Neural crest cell (in vitro differentiated cells): ENCODE measurements around the gene SLC37A3. TPM values are rescaled to one million over a fixed set of nuclear protein-coding genes. Genes with fewer than 3 reads are reported as not detected.

Experiments
- DNase-seq: peaks from one replicate; pipeline ENCODE4 v3.0.0; 2021; ENCODE audit warnings: low read depth, mixed read lengths, low spot score
- H3K27ac Mint-ChIP-seq: one replicate; pipeline ENCODE4 v1.8.0; 2021; ENCODE audit warnings: mild to moderate bottlenecking, mixed read lengths; ENCODE audit not compliant: unreplicated experiment
- H3K27me3 Mint-ChIP-seq: 2 replicates; pipeline ENCODE4 v1.8.0; 2021; ENCODE audit warnings: low read depth, mild to moderate bottlenecking, mixed read lengths
- H3K36me3 Mint-ChIP-seq: 2 replicates; pipeline ENCODE4 v1.8.0; 2021; ENCODE audit warnings: low read depth, mild to moderate bottlenecking, mixed read lengths
- H3K4me1 Mint-ChIP-seq: 2 replicates; pipeline ENCODE4 v1.8.0; 2021; ENCODE audit warnings: mixed read lengths
- H3K4me3 Mint-ChIP-seq: one replicate; pipeline ENCODE4 v1.8.0; 2021; ENCODE audit warnings: mild to moderate bottlenecking, mixed read lengths
- H3K9me3 Mint-ChIP-seq: 2 replicates; pipeline ENCODE4 v1.8.0; 2021; ENCODE audit warnings: mixed read lengths
- CTCF ChIP-seq: fragments of 200-600 bp; sonication (generic); conservative IDR thresholded peaks from 2 replicates; pipeline ENCODE4 v1.5.0; 2021; ENCODE audit warnings: antibody characterized with exemption, mild to moderate bottlenecking
- total RNA-seq: library from RNA; stranded (reverse); gene quantifications from 2 replicates; pipeline ENCODE4 v1.2.1, GENCODE V29; 2021

SLC37A3 gene
- total RNA-seq, 1 donor from 2014 or later: 48.2 TPM

GRCh38 chr7:140297192-140297591, 101.1 kb downstream of the SLC37A3 start:
- H3K27ac Mint-ChIP-seq: no peak overlapping the region
- H3K27me3 Mint-ChIP-seq: no peaks in the 10 kb centered on the region
- no peak overlapping the region for H3K4me3 Mint-ChIP-seq
- no peak for TF ChIP-seq CTCF
- H3K36me3 Mint-ChIP-seq: no peaks in the 10 kb centered on the region
- DNase-seq: no peak
- H3K4me1 Mint-ChIP-seq: no peaks in the 10 kb centered on the region
- H3K9me3 Mint-ChIP-seq: no peaks in the 10 kb centered on the region

- DNase-seq: no peak
- H3K4me3 Mint-ChIP-seq: no peak overlapping the region
- no peaks in the 10 kb centered on the region for H3K4me1 Mint-ChIP-seq
- H3K27me3 Mint-ChIP-seq: no peaks in the 10 kb centered on the region
- no peak for TF ChIP-seq CTCF
- no peaks in the 10 kb centered on the region for H3K36me3 Mint-ChIP-seq
- H3K9me3 Mint-ChIP-seq: no peaks in the 10 kb centered on the region
- no peak overlapping the region for H3K27ac Mint-ChIP-seq
Observed at GRCh38 chr7:140295224-140295738, 103.0 kb downstream of the SLC37A3 start.

GRCh38 chr7:140294454-140294853, 103.9 kb downstream of the SLC37A3 start:
- no peak for DNase-seq
- no peak overlapping the region for H3K4me3 Mint-ChIP-seq
- H3K27ac Mint-ChIP-seq: no peak overlapping the region
- H3K36me3 Mint-ChIP-seq: no peaks in the 10 kb centered on the region
- no peaks in the 10 kb centered on the region for H3K4me1 Mint-ChIP-seq
- no peaks in the 10 kb centered on the region for H3K9me3 Mint-ChIP-seq
- TF ChIP-seq CTCF: no peak
- no peaks in the 10 kb centered on the region for H3K27me3 Mint-ChIP-seq

GRCh38 chr7:140292438-140292837, 105.9 kb downstream of the SLC37A3 start:
- Mint-ChIP-seq H3K36me3 (no peaks in the 10 kb centered on the region), H3K27ac (no peak overlapping the region), H3K9me3 (no peaks in the 10 kb centered on the region), H3K4me3 (no peak overlapping the region), H3K27me3 (no peaks in the 10 kb centered on the region), H3K4me1 (no peaks in the 10 kb centered on the region)
- no peak for DNase-seq
- TF ChIP-seq CTCF: no peak

- H3K4me1 Mint-ChIP-seq: no peaks in the 10 kb centered on the region
- H3K27me3 Mint-ChIP-seq: no peaks in the 10 kb centered on the region
- DNase-seq: no peak
- TF ChIP-seq CTCF: no peak
- H3K36me3 Mint-ChIP-seq: no peaks in the 10 kb centered on the region
- no peaks in the 10 kb centered on the region for H3K9me3 Mint-ChIP-seq
- H3K4me3 Mint-ChIP-seq: no peak overlapping the region
- H3K27ac Mint-ChIP-seq: no peak overlapping the region
Observed at GRCh38 chr7:140289804-140290203, 108.5 kb downstream of the SLC37A3 start.

- DNase-seq: no peak
- no peaks in the 10 kb centered on the region for H3K27me3 Mint-ChIP-seq
- no peaks in the 10 kb centered on the region for H3K4me1 Mint-ChIP-seq
- H3K9me3 Mint-ChIP-seq: no peaks in the 10 kb centered on the region
- no peaks in the 10 kb centered on the region for H3K36me3 Mint-ChIP-seq
- H3K4me3 Mint-ChIP-seq: no peak overlapping the region
- TF ChIP-seq CTCF: no peak
- H3K27ac Mint-ChIP-seq: no peak overlapping the region
Observed at GRCh38 chr7:140287988-140288387, 110.3 kb downstream of the SLC37A3 start.
